GM12801 (cell line): Measurements from ENCODE around the gene AKR1C8.

Experiments
- TF ChIP-seq, protein P1 (sequence below): IDR thresholded peaks from one replicate; pipeline ENCODE4 v1.5.1; 2011; ENCODE audit warnings: control low read depth; ENCODE audit not compliant: insufficient read length; ENCODE audit errors: extremely low read depth

The AKR1C8 gene

GRCh38 chr10:5184987-5185775 is at the start of gene AKR1C8:
Gene AKR1C8 (minus strand): TSS chr10:5185150. CDS start chr10:5185104, 46 bp downstream.
- TF ChIP-seq, protein P1, sequence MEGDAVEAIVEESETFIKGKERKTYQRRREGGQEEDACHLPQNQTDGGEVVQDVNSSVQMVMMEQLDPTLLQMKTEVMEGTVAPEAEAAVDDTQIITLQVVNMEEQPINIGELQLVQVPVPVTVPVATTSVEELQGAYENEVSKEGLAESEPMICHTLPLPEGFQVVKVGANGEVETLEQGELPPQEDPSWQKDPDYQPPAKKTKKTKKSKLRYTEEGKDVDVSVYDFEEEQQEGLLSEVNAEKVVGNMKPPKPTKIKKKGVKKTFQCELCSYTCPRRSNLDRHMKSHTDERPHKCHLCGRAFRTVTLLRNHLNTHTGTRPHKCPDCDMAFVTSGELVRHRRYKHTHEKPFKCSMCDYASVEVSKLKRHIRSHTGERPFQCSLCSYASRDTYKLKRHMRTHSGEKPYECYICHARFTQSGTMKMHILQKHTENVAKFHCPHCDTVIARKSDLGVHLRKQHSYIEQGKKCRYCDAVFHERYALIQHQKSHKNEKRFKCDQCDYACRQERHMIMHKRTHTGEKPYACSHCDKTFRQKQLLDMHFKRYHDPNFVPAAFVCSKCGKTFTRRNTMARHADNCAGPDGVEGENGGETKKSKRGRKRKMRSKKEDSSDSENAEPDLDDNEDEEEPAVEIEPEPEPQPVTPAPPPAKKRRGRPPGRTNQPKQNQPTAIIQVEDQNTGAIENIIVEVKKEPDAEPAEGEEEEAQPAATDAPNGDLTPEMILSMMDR, result no peak

DNA sequence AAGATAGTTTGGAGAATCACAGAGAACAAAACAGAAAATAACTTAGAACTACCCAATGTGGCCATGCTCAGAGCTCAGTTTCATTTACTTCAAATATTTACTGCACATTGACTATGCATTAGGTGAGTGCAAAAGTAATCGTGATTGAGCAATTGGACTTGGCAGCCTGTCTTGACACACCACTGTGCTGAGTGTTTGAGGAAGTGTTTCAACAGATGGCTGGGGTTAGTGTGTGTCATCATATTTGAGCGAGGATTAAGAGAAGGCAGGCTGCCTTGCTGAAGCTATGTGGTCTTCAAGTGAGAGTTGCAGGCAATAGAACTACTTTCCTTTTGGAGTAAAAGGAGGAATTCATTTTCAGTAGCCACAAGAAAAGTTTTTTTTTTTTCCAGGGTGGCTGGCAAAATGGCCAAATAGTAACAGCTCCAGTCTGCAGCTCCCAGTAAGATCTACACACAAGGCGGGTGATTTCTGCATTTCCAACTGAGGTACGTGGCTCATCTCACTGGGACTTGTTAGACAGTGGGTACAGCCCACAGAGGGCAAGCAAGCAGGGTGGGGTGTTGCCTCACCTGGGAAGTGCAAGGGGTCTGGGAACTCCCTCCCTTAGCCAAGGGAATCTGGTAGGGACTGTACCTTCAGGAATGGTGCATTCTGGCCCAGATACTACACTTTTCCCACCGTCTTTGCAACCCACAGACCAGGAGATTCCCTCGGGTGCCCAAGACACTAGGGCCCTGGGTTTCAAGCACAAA is 49.3 kb upstream of the AKR1C8 start:
- TF ChIP-seq, protein P1, result no peak

DNA sequence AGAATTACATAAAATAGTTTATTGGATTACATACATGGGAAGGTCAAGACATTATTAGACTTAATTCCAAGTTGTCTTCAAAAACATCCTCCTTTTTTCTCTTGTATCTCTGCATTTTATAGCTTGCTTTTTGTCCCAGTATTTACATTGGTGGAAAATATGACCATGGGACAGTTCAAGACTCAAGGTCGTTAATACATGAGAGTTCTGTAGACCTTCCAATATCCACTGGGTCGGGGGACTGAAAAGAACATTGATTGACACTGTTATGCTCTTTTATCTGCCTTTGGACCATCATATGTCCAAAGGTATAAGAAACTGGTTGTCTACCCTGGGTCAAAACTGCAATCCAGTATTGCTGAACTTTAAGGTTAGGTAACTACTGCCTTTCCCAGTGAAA is 48.4 kb upstream of the AKR1C8 start:
- TF ChIP-seq, protein P1, result no peak

DNA sequence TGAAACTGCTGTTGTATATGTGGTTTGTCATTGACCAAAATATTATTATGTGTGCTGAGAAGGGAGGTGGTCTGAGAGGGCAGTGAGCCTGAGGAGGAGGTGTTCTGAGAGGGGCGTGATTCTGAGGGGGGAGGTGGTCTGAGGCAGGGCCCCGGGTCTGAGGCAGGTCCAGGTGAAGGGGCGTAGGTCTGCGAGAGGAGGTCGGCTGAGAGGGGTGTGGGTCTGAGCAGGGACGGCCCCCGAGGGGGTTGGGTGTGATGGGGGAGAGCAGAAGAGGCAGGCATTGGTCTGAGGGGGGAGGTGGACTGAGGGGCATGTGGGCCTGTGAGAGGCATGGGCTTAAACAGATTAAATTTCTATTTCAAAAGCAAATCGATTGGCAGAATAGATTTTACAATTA is 44.1 kb upstream of the AKR1C8 start:
- TF ChIP-seq, protein P1, result no peak

DNA sequence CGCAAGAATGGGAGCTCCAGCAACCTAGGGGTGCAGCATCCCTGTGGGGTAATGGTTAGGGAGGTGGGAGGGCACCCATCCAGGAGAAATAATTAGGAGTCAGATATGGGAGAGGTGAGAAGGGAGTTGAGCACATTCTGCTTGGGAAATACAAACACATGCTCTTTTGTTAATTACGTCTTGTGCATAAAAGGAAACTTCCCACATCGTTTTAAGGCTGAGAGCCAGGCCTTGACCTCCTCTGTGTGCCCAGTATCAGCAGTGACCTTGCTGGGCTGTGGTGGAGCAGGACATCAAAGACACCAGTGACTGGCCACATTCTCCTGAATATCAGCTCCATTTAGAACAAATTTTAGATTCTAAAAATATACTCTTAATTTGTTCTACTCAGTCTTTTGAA is 34.3 kb upstream of the AKR1C8 start:
- TF ChIP-seq, protein P1, result no peak

DNA sequence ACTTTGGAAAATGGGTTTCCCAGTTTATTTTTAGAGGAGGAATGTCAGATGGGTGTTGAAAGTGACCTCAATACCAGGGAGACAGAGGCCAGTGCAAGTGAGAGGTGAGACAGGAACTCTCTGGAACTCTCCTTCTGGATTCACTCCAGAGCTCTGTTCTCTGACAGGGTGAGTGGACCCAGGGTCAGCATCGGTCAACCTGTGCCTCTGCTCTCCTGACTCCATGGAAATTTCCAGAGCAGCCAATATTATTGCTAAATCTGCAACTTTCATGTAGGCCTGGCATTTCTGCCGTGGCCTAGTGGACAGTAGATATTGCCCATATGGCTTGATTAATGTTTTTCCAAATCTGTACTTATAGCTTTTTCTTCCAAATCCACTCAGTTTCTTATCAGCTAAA is 31.9 kb upstream of the AKR1C8 start:
- TF ChIP-seq, protein P1, result no peak

DNA sequence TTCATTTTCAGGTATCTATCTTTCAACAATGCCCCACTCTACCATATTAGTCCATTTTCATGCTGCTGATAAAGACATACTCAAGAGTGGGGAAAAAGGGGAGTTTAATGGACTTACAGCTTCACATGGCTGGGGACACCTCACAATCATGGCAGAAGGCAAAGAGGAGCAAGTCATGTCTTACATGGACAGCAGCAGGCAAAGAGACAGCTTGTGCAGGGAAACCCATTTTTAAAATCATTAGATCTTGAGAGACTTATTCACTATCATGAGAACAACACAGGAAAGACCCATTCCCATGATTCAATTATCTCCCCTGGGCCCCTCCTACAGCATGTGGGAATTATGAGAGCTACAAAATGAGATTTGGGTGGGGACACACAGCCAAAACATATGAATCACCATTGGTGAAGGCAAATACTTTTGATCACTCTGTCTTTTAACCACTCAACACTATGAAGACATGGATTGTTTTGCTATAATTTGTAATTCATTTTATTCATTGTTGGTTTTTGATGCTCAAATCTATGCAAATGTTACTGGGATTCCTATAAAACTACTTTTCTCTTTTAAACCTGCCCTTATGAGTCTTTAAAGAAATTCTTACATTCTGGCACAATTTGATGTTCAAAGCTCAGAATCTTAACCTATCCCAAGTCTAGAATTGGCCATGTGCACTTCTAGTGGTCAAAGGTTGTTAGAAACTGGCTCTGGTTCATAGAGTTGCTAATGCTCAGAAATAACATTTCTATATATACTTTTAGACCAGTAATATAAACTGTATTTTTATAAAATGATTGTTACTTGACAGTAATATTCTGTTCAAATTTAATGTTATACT is 27.0 kb upstream of the AKR1C8 start:
- TF ChIP-seq, protein P1, result no peak
